ENCODE results near the gene GP1BB.

GP1BB gene

DNA sequence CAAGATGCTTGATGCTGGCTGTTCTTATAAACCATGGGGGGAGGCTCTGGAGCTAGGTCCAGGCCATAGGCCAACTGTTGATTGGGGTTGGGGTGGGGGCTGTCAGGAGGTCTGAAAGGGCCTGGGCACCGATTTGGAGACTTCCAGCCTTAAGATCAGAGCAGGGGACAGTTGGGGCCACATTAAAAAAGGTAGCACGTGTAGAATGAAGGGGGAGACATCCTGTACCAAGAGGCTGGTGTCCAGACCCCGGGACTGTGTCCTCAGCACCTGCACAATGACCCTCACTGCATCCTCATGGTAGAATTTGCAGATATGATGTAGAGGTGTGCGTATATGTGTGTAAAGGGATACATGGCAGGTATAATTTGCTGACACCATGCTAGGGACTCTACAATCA, 24.8 kb downstream of the GP1BB start:
- Histone ChIP-seq H2AFZ (no peak overlapping the region), H3K4me3 (ENCODE audit: low read depth, low read length) (no peak overlapping the region), H3K27me3 (ENCODE audit: control insufficient read depth, insufficient read depth, low read length) (no peaks in the 10 kb centered on the region), H3K4me2 (ENCODE audit: low read length) (no peak overlapping the region), H3K79me2 (no peaks in the 10 kb centered on the region), H3K36me3 (ENCODE audit: control insufficient read depth, insufficient read depth, low read length) (no peaks in the 10 kb centered on the region), H3K4me1 (no peaks in the 10 kb centered on the region), H3K9ac (no peak overlapping the region), H3K27ac (no peak overlapping the region), H3K9me3 (ENCODE audit: control insufficient read depth, low read length) (no peaks in the 10 kb centered on the region)
- TF ChIP-seq CTCF (IDR thresholded peaks at IDR 0.05): no peak

GRCh38 chr22:19748991-19749664, 25.8 kb downstream of the GP1BB start:
- Histone ChIP-seq H3K4me3 (ENCODE audit: low read depth, low read length) (no peak overlapping the region), H3K9ac (no peak overlapping the region), H3K27me3 (ENCODE audit: control insufficient read depth, insufficient read depth, low read length) (no peaks in the 10 kb centered on the region), H3K36me3 (ENCODE audit: control insufficient read depth, insufficient read depth, low read length) (no peaks in the 10 kb centered on the region), H3K4me1 (no peaks in the 10 kb centered on the region), H3K79me2 (no peaks in the 10 kb centered on the region), H3K9me3 (ENCODE audit: control insufficient read depth, low read length) (no peaks in the 10 kb centered on the region), H2AFZ (no peak overlapping the region), H3K27ac (no peak overlapping the region), H3K4me2 (ENCODE audit: low read length) (no peak overlapping the region)
- TF ChIP-seq CTCF (IDR thresholded peaks at IDR 0.05): no peak

DNA sequence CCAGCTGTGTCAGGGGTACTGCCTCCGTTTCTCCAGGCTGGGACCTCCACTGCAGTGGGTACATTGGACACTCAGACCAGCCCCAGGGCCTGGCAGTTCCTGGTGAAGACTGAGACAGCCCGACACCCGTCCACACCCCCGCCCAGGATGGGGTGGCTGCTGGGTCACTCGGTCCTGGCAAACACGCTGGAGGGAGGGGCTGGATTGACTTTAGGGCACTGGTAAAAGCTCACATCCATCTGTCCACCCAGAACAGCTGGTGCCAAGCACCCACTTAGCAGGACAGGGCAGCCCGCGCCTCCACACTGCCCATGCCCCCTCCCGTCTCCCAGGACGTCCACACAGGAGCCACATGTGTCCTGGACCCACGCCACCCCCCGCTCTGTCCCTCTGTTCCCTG, 26.5 kb downstream of the GP1BB start:
- Histone ChIP-seq H3K36me3 (ENCODE audit: control insufficient read depth, insufficient read depth, low read length) (no peaks in the 10 kb centered on the region), H3K4me3 (ENCODE audit: low read depth, low read length) (no peak overlapping the region), H3K79me2 (no peaks in the 10 kb centered on the region), H2AFZ (no peak overlapping the region), H3K27me3 (ENCODE audit: control insufficient read depth, insufficient read depth, low read length) (no peaks in the 10 kb centered on the region), H3K27ac (no peak overlapping the region), H3K4me1 (no peaks in the 10 kb centered on the region), H3K4me2 (ENCODE audit: low read length) (no peak overlapping the region), H3K9ac (no peak overlapping the region), H3K9me3 (ENCODE audit: control insufficient read depth, low read length) (no peaks in the 10 kb centered on the region)
- no peak for TF ChIP-seq CTCF (IDR thresholded peaks at IDR 0.05)

- Histone ChIP-seq H3K9me3 (ENCODE audit: control insufficient read depth, low read length) (no peaks in the 10 kb centered on the region), H3K27me3 (ENCODE audit: control insufficient read depth, insufficient read depth, low read length) (no peaks in the 10 kb centered on the region), H3K4me2 (ENCODE audit: low read length) (no peak overlapping the region), H2AFZ (no peak overlapping the region), H3K4me3 (ENCODE audit: low read depth, low read length) (no peak overlapping the region), H3K36me3 (ENCODE audit: control insufficient read depth, insufficient read depth, low read length) (no peaks in the 10 kb centered on the region), H3K27ac (no peak overlapping the region), H3K79me2 (no peaks in the 10 kb centered on the region), H3K4me1 (no peaks in the 10 kb centered on the region), H3K9ac (no peak overlapping the region)
- no peak for TF ChIP-seq CTCF (IDR thresholded peaks at IDR 0.05)
Observed at GRCh38 chr22:19750507-19751490, 27.5 kb downstream of the GP1BB start.

Data from parathyroid adenoma (tissue), 2 donors.